Type B pancreatic cell (in vitro differentiated cells): ENCODE data around the gene FCHSD2. TPM values are rescaled to one million over a fixed set of nuclear protein-coding genes. Genes with fewer than 3 reads are reported as not detected.
"Not testable (repeated sequence)": the region's sequence is repeated elsewhere in the genome, so short reads cannot be mapped to it uniquely, and the experiment has no call there.

Experiments
- DNase-seq: peaks from one replicate; pipeline ENCODE4 v3.0.0; 2021; ENCODE audit warnings: mixed read lengths; ENCODE audit not compliant: unreplicated experiment; ENCODE audit errors: extremely low spot score
- H3K27ac Mint-ChIP-seq: 2 replicates; pipeline ENCODE4 v1.8.0; 2021; ENCODE audit warnings: mild to moderate bottlenecking, mixed read lengths
- H3K27me3 Mint-ChIP-seq: 2 replicates; pipeline ENCODE4 v1.8.0; 2021; ENCODE audit warnings: mixed read lengths
- H3K36me3 Mint-ChIP-seq: 2 replicates; pipeline ENCODE4 v1.8.0; 2021; ENCODE audit warnings: mixed read lengths
- H3K4me1 Mint-ChIP-seq: one replicate; pipeline ENCODE4 v1.8.0; 2021; ENCODE audit warnings: mixed read lengths; ENCODE audit not compliant: unreplicated experiment
- H3K4me3 Mint-ChIP-seq: 2 replicates; pipeline ENCODE4 v1.8.0; 2021; ENCODE audit warnings: mild to moderate bottlenecking, mixed read lengths
- H3K9me3 Mint-ChIP-seq: 2 replicates; pipeline ENCODE4 v1.8.0; 2021; ENCODE audit warnings: mixed read lengths
- total RNA-seq: library from RNA; stranded (reverse); gene quantifications from 2 replicates; pipeline ENCODE4 v1.2.1, GENCODE V29; 2021; ENCODE audit warnings: low replicate concordance
- TF ChIP-seq, protein P1 (sequence below): fragments of 200-600 bp; sonication (generic); conservative IDR thresholded peaks from 2 replicates; pipeline ENCODE4 v1.5.0; 2021; ENCODE audit warnings: antibody characterized with exemption, mild to moderate bottlenecking

FCHSD2 gene
- total RNA-seq, 1 donor from 2014 or later, result 30.8 TPM

DNA sequence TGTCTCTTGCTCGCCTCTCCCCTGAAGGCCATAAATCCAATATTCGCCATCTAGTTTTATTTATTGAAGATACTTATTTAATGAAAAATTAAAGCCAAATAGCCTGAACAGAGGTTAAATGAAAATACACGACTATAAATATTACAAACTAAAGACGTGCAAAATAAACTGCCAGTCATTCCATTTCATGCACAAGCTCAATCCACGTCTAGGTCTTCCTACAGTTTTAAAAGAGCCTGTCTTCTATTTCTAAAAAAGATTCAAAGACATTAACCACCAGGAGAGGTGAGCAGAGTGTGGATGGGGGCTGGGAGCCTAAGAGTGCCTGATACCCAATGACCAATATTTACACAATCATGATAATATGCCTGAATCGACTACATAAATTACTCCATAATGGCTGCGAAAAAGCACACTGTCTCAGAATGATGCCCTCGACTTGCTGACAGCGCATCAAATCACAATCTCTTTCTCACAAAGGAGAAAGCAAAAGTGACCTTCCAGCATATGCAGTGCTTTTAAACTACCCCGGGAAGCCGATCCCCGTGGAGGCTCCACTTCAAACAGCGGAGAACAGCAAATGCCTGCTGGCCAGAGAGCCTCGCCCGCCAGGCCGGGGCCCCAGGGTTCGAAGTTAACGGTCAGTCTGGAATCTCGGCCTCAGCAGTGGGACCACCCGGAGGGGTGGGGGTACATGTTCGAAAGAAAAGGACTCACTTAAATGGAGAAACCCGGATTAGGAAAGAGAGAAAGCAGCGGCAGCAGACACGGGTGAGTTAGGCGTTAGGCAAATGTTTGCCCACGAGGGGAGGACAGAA is 1.7 kb downstream of the FCHSD2 start:
- DNase-seq, result no peak
- peak overlapping the region; percentile 85 for H3K27ac Mint-ChIP-seq

DNA sequence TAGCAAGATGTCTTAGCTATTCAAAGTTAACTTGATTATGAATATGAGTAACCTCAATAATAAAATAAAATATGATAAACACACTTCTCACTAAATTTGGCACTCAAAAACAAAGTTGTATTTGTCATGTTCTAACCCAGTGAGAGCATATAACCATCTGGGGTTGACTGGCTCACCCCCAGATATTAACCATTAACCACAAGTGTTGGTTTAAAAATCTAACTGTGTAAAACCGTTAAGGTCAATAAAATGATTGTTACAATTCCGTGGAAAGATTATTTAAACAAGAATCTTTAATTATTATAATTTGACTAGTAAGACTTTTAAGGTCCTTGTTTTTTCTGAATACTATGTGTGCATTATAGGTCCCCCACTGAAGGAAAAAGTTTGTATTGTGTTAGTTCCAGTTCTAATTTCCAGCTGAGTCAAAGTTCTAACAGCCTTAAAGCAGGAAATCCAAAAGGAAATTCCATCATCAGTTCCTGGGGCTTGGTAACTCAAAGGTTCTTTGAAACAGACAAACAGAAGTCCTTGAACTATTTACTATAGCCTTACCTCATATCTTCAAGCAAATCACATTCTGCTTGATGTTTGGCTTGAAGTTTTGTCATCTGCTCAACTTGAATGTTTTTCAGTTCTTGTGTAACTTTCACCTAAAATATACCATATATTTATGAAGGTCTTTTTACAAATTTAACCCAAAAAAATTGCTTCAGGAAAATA is 2.5 kb downstream of the FCHSD2 start:
- Mint-ChIP-seq H3K4me1 (peaks cover 24% of the 10 kb centered on the region), H3K27me3 (no peaks in the 10 kb centered on the region), H3K36me3 (peaks cover 15% of the 10 kb centered on the region), H3K9me3 (no peaks in the 10 kb centered on the region), H3K27ac (no peak overlapping the region), H3K4me3 (peak overlapping the region; percentile 95)
- DNase-seq, result no peak
- TF ChIP-seq, protein P1, sequence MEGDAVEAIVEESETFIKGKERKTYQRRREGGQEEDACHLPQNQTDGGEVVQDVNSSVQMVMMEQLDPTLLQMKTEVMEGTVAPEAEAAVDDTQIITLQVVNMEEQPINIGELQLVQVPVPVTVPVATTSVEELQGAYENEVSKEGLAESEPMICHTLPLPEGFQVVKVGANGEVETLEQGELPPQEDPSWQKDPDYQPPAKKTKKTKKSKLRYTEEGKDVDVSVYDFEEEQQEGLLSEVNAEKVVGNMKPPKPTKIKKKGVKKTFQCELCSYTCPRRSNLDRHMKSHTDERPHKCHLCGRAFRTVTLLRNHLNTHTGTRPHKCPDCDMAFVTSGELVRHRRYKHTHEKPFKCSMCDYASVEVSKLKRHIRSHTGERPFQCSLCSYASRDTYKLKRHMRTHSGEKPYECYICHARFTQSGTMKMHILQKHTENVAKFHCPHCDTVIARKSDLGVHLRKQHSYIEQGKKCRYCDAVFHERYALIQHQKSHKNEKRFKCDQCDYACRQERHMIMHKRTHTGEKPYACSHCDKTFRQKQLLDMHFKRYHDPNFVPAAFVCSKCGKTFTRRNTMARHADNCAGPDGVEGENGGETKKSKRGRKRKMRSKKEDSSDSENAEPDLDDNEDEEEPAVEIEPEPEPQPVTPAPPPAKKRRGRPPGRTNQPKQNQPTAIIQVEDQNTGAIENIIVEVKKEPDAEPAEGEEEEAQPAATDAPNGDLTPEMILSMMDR, result no peak

More for the DNA sequence above, 1.7 kb downstream of the FCHSD2 start:
- H3K4me1 Mint-ChIP-seq, result peaks cover 30% of the 10 kb centered on the region
- no peaks in the 10 kb centered on the region for H3K27me3 Mint-ChIP-seq
- TF ChIP-seq, protein P1, result no peak
- H3K4me3 Mint-ChIP-seq, result peak overlapping the region; percentile 95
- H3K9me3 Mint-ChIP-seq, result no peaks in the 10 kb centered on the region
- peaks cover 12% of the 10 kb centered on the region for H3K36me3 Mint-ChIP-seq

DNA sequence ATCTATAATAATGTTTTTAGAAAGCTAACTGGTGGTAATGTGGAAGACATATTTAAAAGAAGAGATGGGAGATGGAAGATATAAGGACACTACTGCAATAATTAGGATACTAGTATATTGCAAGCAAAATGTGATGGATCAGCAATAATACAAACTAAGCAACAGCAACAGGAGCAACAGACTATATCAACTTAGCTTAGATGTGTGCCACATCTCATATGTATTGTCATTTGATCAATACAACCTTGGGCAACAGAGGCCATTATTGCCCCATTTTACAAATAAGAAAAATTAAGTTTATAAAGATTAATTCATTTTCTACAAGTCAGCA is 4.2 kb downstream of the FCHSD2 start:
- no peak for DNase-seq
- no peak overlapping the region for H3K27ac Mint-ChIP-seq
- H3K27me3 Mint-ChIP-seq, result no peaks in the 10 kb centered on the region
- H3K4me3 Mint-ChIP-seq, result no peak overlapping the region
- no peaks in the 10 kb centered on the region for H3K9me3 Mint-ChIP-seq
- H3K36me3 Mint-ChIP-seq, result peaks cover 15% of the 10 kb centered on the region
- TF ChIP-seq, protein P1, result no peak
- peaks cover 16% of the 10 kb centered on the region for H3K4me1 Mint-ChIP-seq

DNA sequence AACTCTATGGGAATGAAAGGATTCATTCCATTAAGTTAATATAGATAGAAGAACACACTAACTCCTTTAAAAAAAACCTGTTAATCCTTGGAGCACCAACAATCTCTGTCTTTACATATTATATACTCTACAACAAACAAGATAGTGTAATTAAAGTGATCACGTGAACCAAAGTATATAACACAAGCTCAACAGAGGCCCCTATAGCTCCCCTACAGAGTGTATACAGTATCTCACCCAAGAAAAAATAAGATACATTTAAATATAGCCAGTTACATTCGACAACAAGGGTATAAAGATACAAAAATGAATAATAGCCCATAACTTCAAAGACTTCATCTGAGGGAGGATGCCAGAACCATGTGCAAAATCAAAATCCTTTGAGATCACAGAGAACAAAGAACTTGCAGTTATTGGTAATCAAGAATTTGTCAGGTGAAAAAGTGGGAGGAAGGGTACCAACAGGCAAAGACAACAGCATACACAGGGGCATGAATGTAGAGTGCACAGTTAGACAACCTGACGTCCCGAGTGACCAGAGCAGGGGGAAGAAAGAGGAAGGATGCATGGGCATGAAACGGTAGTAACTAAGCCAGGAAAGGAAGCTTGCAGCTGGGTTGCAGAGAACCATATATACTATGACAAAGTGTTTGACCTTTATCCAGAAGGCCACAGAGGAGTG is 4.7 kb downstream of the FCHSD2 start:
- no peak for DNase-seq
- Mint-ChIP-seq H3K4me1 (peaks cover 14% of the 10 kb centered on the region), H3K36me3 (peaks cover 15% of the 10 kb centered on the region), H3K4me3 (no peak overlapping the region), H3K27me3 (no peaks in the 10 kb centered on the region), H3K27ac (no peak overlapping the region), H3K9me3 (no peaks in the 10 kb centered on the region)
- TF ChIP-seq, protein P1, result peak; percentile 51

DNA sequence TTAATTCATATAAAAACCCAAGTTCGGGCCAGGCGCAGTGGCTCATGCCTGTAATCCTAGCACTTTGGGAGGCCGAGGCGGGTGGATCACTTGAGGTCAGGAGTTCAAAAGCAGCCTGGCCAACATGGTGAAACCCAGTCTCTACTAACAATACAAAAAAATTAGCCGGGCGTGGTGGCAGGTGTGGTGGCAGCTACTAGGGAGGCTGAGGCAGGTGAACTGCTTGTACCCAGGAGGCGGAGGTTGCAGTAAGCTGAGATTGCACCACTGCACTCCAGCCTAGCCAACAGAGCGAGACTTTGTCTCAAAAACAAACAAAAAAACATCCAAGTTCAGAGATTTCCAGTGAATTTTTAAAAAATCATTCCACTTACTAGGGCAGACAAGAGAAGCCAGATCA is 5.4 kb downstream of the FCHSD2 start:
- H3K27me3 Mint-ChIP-seq, H3K9me3 Mint-ChIP-seq, H3K27ac Mint-ChIP-seq, DNase-seq, H3K4me3 Mint-ChIP-seq: not testable (repeated sequence)
- Mint-ChIP-seq H3K36me3 (peaks cover 21% of the 10 kb centered on the region), H3K4me1 (peaks cover 19% of the 10 kb centered on the region)
